ENCODE measurements around the gene ALDH7A1.

GRCh38 chr5:126579716-126580115, 15.3 kb downstream of the ALDH7A1 start:
- TF ChIP-seq CTCF (IDR thresholded peaks at IDR 0.05), result no peak
- TF ChIP-seq EZH2 (IDR thresholded peaks at IDR 0.05), result no peak

Measured in neural progenitor cell (in vitro differentiated cells).